NCI-H2107 (cell line): ENCODE results near the gene CALHM2.
A peak's percentile ranks its signal among the peaks of the same experiment; 100 is the strongest.

Experiments
- DNase-seq: peaks from one replicate; lab custom pipeline; 2025; lab: John Stamatoyannopoulos, UW

CALHM2 gene

GRCh38 chr10:103475437-103475836, 23.3 kb upstream of the CALHM2 start:
- DNase-seq, result no peak

- no peak for DNase-seq
Observed at GRCh38 chr10:103474077-103474476, 21.9 kb upstream of the CALHM2 start.

- DNase-seq, result no peak
Observed at GRCh38 chr10:103473261-103473671, 21.1 kb upstream of the CALHM2 start.

- no peak for DNase-seq
Observed at GRCh38 chr10:103472005-103472404, 19.8 kb upstream of the CALHM2 start.

- no peak for DNase-seq
Observed at GRCh38 chr10:103470761-103471653, 18.8 kb upstream of the CALHM2 start.

- DNase-seq, result no peak
Observed at GRCh38 chr10:103469201-103469600, 17.0 kb upstream of the CALHM2 start.

- no peak for DNase-seq
Observed at GRCh38 chr10:103467406-103467805, 15.2 kb upstream of the CALHM2 start.

- DNase-seq, result no peak
Observed at GRCh38 chr10:103466734-103467133, 14.6 kb upstream of the CALHM2 start.

- no peak for DNase-seq
Observed at GRCh38 chr10:103465411-103466179, 13.4 kb upstream of the CALHM2 start.

- no peak for DNase-seq
Observed at GRCh38 chr10:103463499-103463898, 11.3 kb upstream of the CALHM2 start.

GRCh38 chr10:103459615-103460014, 7.4 kb upstream of the CALHM2 start:
- DNase-seq, result no peak

- peak; percentile 21 for DNase-seq
Observed at GRCh38 chr10:103458720-103459119, 6.5 kb upstream of the CALHM2 start, which contains the start of gene CALHM1. CALHM1 (minus strand) TSS chr10:103458900; CDS start chr10:103458751, 149 bp downstream.

- DNase-seq, result no peak
Observed at GRCh38 chr10:103457896-103458583, 5.9 kb upstream of the CALHM2 start.

- DNase-seq, result no peak
Observed at GRCh38 chr10:103457176-103457712, 5.1 kb upstream of the CALHM2 start.

- no peak for DNase-seq
Observed at GRCh38 chr10:103456074-103456660, 4.0 kb upstream of the CALHM2 start.

GRCh38 chr10:103455235-103455634, 3.1 kb upstream of the CALHM2 start:
- DNase-seq, result no peak

- DNase-seq, result no peak
Observed at GRCh38 chr10:103454026-103454425, 1.9 kb upstream of the CALHM2 start.

- DNase-seq, result no peak
Observed at GRCh38 chr10:103452506-103453230, 498 bp upstream of the CALHM2 start.

GRCh38 chr10:103451091-103451813, 918 bp downstream of the CALHM2 start:
- DNase-seq, result no peak

GRCh38 chr10:103450201-103450695, 1.9 kb downstream of the CALHM2 start:
- DNase-seq, result no peak
